Thoracic aorta (tissue), 2 donors: ENCODE data around the gene ABHD8. TPM values are rescaled to one million over a fixed set of nuclear protein-coding genes. Genes with fewer than 3 reads are reported as not detected.

Source experiments
- ATAC-seq: fragments of 150-250 bp; one replicate; pipeline ENCODE4 v1.8.0; 2017; ENCODE audit warnings: low read depth; ENCODE audit not compliant: insufficient number of reproducible peaks, low FRiP score
- DNase-seq: peaks from one replicate; pipeline ENCODE4 v3.0.0-alpha.2; 2020; ENCODE audit warnings: low spot score
- H3K27ac ChIP-seq, 2 donors: fragments of 200-600 bp; sonication (generic); 1 replicate in 1 of 2; 2 replicates in 1 of 2; pipeline ENCODE4 v1.5.1; 2016; ENCODE audit warnings: mild to moderate bottlenecking in 2 of 2, moderate library complexity in 2 of 2
- H3K27me3 ChIP-seq: fragments of 200-600 bp; sonication (generic); replicated peaks from 2 replicates; pipeline ENCODE4 v1.6.0; 2016; ENCODE audit warnings: mild to moderate bottlenecking; ENCODE audit not compliant: insufficient read depth
- H3K36me3 ChIP-seq: fragments of 200-600 bp; sonication (generic); one replicate; pipeline ENCODE4 v1.5.1; 2016
- H3K4me1 ChIP-seq, 2 donors: fragments of 200-600 bp; sonication (generic); 1 replicate in 1 of 2; 2 replicates in 1 of 2; pipeline versions ENCODE4 v1.5.1 to v1.6.0; 2016; ENCODE audit warnings: low read depth in 2 of 2, mild to moderate bottlenecking in 1 of 2; ENCODE audit not compliant: control insufficient read depth in 1 of 2
- H3K4me3 ChIP-seq: fragments of 200-600 bp; sonication (generic); 2 replicates; pipeline ENCODE4 v1.5.1; 2016; ENCODE audit warnings: mild to moderate bottlenecking
- H3K9me3 ChIP-seq: fragments of 200-600 bp; sonication (generic); 2 replicates; pipeline ENCODE4 v1.5.1; 2016
- CTCF ChIP-seq: fragments of 200-600 bp; sonication (generic); IDR thresholded peaks from one replicate; pipeline ENCODE4 v1.5.1; 2019; ENCODE audit warnings: antibody characterized with exemption
- total RNA-seq, 2 donors: library from RNA; depleted of rRNA; stranded (reverse); fragments of >200 nt; gene quantifications; one replicate each; pipeline versions ENCODE4 v1.1.0 to v1.2.3, GENCODE V29; 2016

The ABHD8 gene
- total RNA-seq, 2 donors from 2014 or later, result 9.8 to 24.0 TPM

GRCh38 chr19:17309198-17309964 is 6.2 kb upstream of the ABHD8 start, which contains the start of gene DDA1:
TSS of gene DDA1 (plus strand) at chr19:17309563. CDS start at chr19:17309655, 92 bp downstream.
- DNase-seq (peak; percentile 100), ATAC-seq (peak; percentile 95)
- Histone ChIP-seq H3K9me3 (no peaks in the 10 kb centered on the region), H3K27ac (peak within 1 kb of the TSS; percentile 35 to 62), H3K36me3 (peaks cover 5% of the 10 kb centered on the region), H3K27me3 (no peaks in the 10 kb centered on the region), H3K4me1 (peaks cover 28 to 56% of the 10 kb centered on the region in 2 donors), H3K4me3 (peak within 1 kb of the TSS; percentile 91)
- TF ChIP-seq CTCF, result no peak

GRCh38 chr19:17307876-17308377 is 4.7 kb upstream of the ABHD8 start:
- TF ChIP-seq CTCF, result no peak
- H3K27me3 ChIP-seq, result no peaks in the 10 kb centered on the region
- no peak overlapping the region for H3K27ac ChIP-seq
- no peaks in the 10 kb centered on the region for H3K36me3 ChIP-seq
- no peak overlapping the region for H3K4me3 ChIP-seq
- peaks cover 37 to 66% of the 10 kb centered on the region in 2 donors for H3K4me1 ChIP-seq
- DNase-seq (no peak), ATAC-seq (no peak)
- no peaks in the 10 kb centered on the region for H3K9me3 ChIP-seq

- Histone ChIP-seq H3K9me3 (no peaks in the 10 kb centered on the region), H3K4me1 (peaks cover 35 to 69% of the 10 kb centered on the region in 2 donors), H3K4me3 (peak overlapping the region; percentile 84), H3K27me3 (no peaks in the 10 kb centered on the region), H3K27ac (peak overlapping the region; percentile 84 to 90), H3K36me3 (no peaks in the 10 kb centered on the region)
- ATAC-seq (no peak), DNase-seq (no peak)
- no peak for TF ChIP-seq CTCF
Observed at GRCh38 chr19:17306285-17306714, 3.1 kb upstream of the ABHD8 start.

- TF ChIP-seq CTCF, result peak; percentile 78
- ATAC-seq, result peak; percentile 34
Observed at GRCh38 chr19:17305517-17306284, 2.5 kb upstream of the ABHD8 start, which contains the start of gene MRPL34. TSS of gene MRPL34 (plus strand) at chr19:17305872. CDS start at chr19:17305893, 21 bp downstream.

GRCh38 chr19:17305216-17305516 is 1.9 kb upstream of the ABHD8 start:
- Histone ChIP-seq H3K4me1 (peaks cover 26 to 58% of the 10 kb centered on the region in 2 donors), H3K9me3 (no peaks in the 10 kb centered on the region), H3K36me3 (peaks cover 3% of the 10 kb centered on the region), H3K4me3 (peak overlapping the region; percentile 84), H3K27ac (peak overlapping the region; percentile 84 to 90), H3K27me3 (no peaks in the 10 kb centered on the region)
- ATAC-seq (no peak), DNase-seq (no peak)
- no peak for TF ChIP-seq CTCF

More at GRCh38 chr19:17305517-17306284, 2.5 kb upstream of the ABHD8 start, which contains the start of gene MRPL34:
- Histone ChIP-seq H3K4me1 (peaks cover 32 to 63% of the 10 kb centered on the region in 2 donors), H3K27me3 (no peaks in the 10 kb centered on the region), H3K4me3 (peak within 1 kb of the TSS; percentile 84), H3K27ac (peak within 1 kb of the TSS; percentile 84 to 90), H3K36me3 (no peaks in the 10 kb centered on the region), H3K9me3 (no peaks in the 10 kb centered on the region)
- peak; percentile 64 for DNase-seq
